DMS 273 treated with DMSO at 0.1 percent for 48 hours (cell line): ENCODE measurements around the gene NDUFAF3.

Source experiments
- DNase-seq: peaks from one replicate; lab custom pipeline; 2025; lab: John Stamatoyannopoulos, UW

NDUFAF3 gene

GRCh38 chr3:49054344-49054862 is 32.5 kb downstream of the NDUFAF3 start:
- no peak for DNase-seq

DNA sequence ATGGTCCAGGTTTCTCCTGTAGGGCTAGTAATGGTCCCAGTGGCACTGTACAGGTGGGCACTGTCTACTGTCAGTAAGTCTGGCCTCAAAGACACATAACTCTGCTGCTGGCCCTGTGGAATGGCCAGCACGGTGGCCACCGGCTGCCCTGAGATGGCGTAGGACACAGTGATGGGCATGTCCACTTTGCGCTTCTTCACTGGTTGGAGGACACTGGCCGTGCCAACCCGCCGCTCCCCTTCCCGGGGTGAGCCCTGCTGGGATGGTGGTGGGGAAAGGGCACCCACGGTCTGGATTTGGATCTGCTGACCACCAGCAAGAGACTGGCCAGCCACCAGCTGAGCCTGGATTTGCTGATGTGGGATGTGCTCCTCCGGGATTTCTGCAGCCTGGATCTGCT is 35.3 kb downstream of the NDUFAF3 start:
- no peak for DNase-seq

DNA sequence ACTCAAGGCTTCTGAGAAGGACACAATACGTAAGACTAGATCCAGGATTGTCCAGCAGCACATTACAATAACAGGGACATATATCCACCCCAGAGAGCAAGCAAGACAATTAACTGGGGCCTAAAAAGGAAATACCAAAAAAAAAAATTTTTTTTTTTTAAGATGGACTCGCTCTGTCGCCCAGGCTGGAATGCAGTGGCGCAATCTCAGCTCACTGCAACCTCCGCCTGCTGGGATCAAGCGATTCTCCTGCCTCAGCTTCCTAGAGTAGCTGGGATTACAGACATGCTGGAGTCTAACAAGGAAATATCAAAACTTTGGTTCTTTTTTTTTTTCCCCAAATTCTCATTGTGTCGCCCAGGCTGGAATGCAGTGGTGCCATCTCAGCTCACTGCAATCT is 36.1 kb downstream of the NDUFAF3 start:
- no peak for DNase-seq
